AG09319 (cell line): Measurements from ENCODE around the gene RNF225.
A peak's percentile ranks its signal among the peaks of the same experiment; 100 is the strongest.

Experiments used
- DNase-seq: peaks from one replicate; pipeline ENCODE4 v3.0.0-alpha.2; 2010; ENCODE audit warnings: low read depth; ENCODE audit errors: extremely low read depth
- CTCF ChIP-seq: IDR thresholded peaks from 2 replicates; pipeline ENCODE4 v1.5.1; 2011; ENCODE audit warnings: low read depth, mild to moderate bottlenecking, inconsistent platforms, low read length, moderate library complexity

Gene RNF225

GRCh38 chr19:58356766-58357480 is 38.5 kb upstream of the RNF225 start:
- TF ChIP-seq CTCF: no peak
- no peak for DNase-seq

GRCh38 chr19:58357481-58358145 is 37.8 kb upstream of the RNF225 start:
- no peak for DNase-seq
- no peak for TF ChIP-seq CTCF

- no peak; the same call in none of the 2 replicates for TF ChIP-seq CTCF
- DNase-seq: no peak
Measured at GRCh38 chr19:58361900-58362271, 33.6 kb upstream of the RNF225 start.

GRCh38 chr19:58362272-58362994 is 33.0 kb upstream of the RNF225 start, which contains the start of gene ZNF497:
TSS of gene ZNF497 (minus strand) at chr19:58362751. CDS start at chr19:58357635, 5,116 bp downstream.
- no peak for TF ChIP-seq CTCF

GRCh38 chr19:58364146-58364545 is 31.3 kb upstream of the RNF225 start:
- no peak for DNase-seq
- TF ChIP-seq CTCF: no peak

More at GRCh38 chr19:58362272-58362994, 33.0 kb upstream of the RNF225 start, which contains the start of gene ZNF497:
- peak; percentile 92 for DNase-seq

- no peak for TF ChIP-seq CTCF
- DNase-seq: no peak
Measured at GRCh38 chr19:58366585-58367430, 28.6 kb upstream of the RNF225 start.
